Measurements from ENCODE around the gene TPRA1.

Gene TPRA1

DNA sequence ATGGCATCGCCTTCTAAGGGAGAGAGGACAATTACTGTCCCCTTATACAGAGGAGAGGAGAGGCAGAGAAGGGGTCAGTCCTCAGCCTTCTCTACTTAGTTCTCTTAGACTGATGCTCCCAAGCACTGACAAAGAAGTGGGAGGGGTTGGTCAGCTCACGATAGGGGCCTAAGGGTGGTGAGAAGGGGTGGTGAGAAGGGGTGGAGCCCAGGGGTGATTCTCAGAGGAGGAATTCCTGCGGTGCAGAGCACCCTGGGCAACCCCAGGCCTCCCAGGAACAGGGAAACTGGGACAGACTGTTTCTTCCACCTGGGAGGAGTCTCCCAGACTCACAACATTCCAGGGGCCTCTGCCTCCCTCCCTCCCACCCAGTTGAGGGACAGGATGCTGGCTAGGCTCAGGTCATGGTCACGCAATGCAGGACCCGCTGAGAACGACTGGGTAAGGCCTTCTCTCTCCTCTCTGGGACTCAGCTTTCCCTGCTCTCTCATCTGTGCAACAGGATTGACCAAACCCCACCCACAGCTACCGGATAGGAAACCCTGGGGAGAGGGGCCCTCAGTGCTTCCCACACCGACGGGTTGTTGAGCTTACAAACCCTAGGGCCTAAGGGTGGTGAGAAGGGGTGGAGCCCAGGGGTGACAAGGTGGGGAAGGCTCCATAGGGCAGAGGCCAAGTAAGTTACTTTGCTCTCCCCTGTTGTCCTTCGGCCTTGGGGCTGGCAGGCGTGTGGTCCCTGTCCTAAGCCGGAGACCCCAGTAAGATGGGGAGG lies 1.5 kb downstream of the TPRA1 start:
- no peak for DNase-seq

DNA sequence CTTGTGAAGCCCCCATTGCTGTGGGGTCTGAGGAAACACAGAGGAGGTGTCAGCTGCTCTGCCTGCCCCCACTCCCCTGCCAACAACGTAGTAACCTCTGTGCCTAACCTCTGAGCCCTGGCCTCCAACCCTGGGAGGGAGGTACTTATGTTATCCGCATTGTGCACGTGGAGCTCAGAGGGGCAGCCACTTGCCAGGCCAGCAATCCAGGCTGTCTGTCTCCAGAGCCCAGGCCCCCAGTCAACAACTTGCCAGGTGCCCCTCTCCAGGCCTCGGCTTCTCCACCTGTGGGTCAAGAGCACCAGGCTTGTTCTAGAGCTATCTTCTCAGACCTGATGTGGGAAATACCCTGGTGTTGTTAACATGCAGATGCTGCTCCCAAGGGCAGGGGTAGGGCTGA lies 2.7 kb downstream of the TPRA1 start:
- no peak for DNase-seq

DNA sequence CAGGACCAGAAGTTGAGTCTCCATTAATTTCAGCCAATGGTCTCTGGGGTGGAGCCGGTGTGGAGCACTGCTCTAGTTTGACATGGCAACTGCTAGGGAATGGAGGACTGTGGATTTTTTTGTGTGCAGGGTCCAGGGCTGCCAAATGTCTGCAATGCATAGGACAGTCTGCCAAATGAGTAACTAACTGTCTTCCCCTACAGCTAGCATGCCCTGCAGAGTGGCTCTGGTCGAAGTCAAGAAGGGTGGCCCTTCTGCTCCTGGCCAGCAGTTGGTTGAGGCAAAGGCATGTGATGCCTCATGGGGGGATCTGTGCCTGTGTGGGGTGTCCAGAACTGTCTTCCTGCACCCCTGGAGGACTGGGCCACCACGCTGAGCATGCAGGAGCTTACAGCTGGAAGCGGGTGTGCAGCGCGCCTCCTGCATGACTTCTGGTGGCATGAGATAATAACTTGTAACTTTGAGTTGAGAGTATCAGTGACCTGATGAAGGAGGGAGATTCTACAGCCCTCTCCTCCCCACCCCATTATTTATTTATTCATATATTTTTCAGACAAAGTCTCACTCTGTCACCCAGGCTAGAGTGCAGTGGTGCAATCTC lies 4.6 kb downstream of the TPRA1 start:
- no peak for DNase-seq

DNA sequence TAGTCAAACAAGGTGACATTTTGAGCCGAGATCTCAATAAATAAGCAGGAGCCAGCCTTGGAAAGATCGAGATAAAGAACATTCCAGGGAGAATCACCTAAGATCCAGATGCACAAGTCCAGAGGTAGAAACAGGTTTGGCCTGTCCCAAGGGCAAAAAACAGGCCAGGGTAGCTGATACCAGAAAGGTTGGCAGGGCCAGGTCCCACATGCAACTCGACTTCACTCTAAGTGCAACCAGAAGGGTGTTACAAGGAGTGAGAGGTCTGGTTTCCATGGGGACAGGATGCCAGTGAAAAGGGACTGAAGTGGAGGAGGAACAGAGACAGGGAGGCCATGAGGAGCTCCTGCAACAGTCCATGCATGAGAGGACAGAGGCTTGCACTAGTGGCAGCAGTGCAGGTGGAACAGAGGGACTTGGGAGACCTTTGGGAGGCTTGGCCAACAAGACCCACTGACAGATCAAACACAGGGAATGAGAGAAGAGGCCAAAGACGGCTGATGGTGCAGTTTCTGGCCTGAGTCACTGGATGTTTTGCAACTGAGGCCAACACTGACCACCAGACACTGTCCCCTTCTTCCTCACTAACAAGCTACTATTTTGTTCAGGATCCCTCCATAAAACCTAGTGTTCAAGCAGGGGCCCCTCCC lies 5.2 kb downstream of the TPRA1 start:
- DNase-seq = no peak

DNA sequence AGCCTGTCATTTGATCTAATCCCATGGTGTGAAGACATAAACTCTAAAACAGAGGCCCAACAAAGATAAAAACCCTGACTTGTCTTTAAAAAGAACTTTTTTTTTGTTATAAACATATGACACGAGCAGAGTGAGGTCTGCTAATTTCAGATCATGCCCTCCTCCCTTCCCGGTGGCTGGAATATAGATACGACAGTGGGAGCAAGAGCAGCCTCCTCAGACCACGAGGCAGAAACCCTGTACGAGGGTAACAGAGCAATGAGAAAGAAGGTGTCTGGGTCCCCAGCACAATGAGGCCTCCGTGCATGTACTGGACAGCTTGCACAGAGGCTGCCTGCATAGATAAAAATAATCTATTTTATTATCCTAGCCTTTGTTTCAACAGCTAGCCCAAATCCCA lies 5.8 kb downstream of the TPRA1 start:
- no peak for DNase-seq

DNA sequence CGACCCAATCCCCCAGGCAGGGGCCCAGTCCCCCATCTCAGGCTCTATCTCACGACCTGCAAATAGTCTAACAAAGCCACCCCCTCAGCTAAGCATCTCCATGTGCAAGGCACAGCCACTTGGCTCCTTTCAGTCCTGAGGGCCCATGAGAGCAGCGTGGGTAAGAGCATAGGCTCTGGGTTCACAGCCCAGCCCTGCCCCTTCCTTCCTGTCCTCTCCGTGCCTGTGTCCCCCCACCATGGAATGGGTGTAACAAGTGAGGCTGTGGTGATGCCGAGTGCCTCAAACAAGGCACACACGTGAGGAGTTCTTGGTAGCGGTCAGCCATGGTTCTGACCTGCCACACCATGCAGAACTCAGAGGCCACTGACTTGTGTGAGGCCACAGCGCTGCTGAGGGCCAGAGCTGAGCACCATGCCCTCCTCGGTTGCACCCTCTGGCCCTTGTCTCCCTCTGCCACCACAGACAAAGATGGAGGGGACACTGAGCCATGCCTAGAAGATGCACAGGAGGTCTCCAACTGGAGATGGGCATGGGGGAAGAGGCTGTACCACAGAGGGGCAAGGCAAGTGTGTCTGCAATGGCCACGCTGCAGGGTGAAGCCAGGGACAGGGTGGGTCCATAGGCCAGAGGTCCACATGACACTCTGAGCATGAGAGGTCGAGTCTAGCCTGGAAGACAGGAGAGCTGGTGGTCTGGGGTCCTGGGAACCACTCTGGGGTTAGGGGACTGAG lies 10.0 kb downstream of the TPRA1 start:
- DNase-seq = no peak

DNA sequence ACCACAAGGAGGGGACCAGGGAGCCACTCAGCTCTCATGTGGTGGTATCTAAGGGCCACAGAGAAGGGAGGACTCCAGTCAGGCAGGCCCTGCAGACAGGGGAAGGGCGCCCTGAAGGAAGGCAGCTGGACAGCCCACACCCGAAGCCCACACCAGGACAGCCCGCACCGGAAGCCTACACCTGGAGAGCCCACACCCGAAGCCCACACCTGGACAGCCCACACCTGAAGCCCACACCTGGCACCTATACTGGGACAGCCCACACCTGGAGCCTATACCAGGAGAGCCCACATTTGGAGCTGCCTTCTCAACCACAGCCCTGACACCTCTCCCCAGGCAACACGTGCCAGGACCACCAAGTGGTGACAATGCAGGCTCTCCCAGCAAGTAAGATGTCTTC lies 11.7 kb downstream of the TPRA1 start:
- DNase-seq = no peak

DNA sequence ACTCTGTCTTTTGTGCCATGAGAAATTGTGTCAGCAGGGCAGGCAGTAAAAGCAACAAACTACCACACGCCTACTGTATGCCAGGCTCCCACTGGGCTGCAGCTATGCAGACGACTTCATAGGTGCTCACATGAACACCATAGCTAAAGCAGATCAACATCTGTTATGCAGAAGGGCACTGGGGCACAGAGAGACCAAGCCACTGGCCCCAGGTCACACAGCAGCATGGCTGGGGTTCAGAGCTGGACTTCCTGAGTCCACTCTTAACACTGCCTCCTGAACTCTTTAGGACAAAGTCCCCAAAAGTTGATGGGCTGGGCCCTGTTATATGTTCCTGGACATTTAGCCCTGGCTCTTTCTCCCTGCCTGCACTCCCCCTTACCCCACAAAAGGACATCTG lies 12.4 kb downstream of the TPRA1 start:
- no peak for DNase-seq

DNA sequence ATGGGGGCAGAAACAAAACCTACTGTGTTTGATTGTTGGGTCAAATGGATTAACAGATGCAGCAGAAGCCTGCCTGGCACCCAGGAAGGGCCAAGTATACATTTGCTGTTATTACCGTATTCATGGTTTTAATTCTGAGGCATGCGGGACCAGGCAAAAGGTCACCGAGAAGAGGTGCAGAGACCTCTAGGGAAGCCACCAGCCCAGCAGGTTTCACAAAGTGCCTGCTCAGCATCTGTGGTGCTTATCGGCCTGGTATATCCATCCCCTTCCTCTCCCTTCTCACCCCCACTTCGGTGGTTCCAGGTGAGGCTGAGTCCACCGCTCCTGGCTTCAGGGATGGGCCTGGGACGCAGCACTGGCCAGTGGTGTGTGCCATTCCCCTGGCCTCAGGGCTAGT lies 13.1 kb downstream of the TPRA1 start:
- DNase-seq = no peak

DNA sequence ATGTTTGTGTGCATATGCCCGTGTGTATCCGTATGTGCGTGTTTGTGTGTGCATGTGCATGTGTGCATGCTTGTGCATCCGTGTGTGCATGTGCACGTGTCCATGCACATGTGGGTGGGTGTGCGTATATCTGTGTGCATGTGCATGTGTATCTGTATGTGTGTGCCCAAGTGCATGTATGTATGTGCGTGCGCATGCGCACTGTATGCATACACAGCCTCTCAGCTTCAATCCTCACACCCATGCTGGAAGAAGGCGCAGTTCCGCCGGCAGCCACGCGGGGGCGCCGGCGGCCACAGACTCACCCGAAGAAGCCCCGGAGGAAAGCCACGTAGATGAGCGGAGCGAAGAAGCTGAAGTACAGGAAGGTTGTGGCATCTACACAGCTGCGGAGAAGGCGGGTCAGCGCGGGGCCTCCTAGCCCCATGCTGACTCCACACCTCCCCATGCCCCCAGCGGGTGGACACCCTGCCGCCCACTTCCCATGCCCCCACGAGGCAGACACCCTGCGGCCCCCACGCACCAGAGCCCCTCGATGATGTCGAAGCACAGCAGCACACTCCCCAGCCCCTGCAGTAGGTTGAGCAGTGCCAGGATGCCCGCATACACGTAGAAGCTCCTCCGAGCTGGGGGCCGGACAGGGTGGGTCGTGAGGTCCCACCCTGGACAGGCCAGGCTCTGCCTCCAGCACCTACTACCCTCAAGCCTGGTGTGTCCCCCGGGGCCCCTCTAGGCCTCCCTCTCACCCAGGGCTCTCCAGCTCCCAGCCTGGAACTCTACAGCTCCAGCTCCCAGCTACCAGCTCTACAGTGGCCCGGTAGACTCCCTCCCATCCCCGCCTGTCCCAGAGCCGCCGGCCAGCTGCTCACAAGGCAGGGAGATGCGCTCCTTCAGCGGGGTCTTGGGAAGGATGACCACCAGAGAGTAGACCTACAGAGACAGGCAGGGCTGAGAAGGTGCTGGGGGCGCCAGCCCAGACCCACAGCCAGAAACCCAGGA lies 15.4 kb downstream of the TPRA1 start:
- peak; percentile 22 for DNase-seq

DNA sequence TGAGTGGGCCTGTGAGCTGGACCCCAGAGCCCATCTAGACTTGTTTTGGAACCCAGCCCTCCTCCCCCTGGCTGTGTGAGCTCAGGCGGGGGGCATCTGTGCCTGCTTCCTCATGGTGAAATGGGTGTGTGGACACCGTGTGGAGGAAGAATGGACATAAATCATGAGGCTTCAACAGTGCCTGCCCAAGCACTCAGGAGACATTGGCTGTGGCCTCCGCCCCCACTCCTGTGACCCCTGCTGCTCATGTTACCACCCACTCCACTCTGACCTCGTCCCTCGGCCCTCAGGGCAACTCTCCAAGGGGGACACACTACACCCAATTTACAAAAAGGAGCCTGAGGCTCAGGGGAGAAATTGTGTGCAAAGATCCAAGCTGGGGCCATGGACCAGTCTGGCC lies 16.6 kb downstream of the TPRA1 start:
- DNase-seq = no peak

DNA sequence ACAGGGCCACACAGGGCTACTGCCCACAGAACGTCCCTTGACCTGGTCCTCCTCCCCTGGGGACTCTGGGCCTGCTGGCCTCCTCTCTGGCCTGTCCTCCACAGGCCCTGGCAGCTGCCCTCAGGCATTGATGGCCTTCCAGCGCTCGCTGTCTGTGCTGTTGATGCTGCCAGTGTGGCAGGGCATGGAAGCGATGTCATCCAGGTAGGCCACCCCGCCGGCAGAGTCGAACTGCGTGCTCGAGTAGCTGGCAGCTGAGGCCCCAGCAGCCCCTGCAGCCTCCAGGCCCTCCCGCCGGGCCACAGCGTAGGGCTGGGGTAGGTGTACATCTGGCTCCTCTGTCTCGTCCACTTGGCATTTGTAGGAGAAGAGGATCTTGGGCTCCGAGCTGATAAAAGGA lies 17.1 kb downstream of the TPRA1 start:
- no peak for DNase-seq

DNA sequence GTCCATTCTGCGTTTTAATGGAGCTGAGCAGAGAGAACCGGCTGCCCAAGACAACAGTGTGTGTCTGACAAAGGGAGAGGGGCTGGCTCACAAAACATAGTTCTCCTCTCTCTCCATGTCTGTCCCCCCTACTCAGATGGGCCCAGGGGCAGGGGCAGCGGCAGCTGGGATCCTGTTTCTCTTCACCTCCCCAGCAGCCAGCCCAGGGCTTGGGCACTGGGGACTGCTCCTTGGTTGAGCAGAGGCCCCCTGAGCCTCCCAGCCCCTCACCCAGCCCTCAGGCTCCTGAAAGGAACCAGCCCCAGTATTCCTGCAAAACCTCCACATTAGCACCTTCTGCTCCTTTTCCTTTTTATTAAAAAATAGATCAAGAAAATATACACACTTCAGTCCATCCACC lies 17.8 kb downstream of the TPRA1 start:
- DNase-seq = no peak

DNA sequence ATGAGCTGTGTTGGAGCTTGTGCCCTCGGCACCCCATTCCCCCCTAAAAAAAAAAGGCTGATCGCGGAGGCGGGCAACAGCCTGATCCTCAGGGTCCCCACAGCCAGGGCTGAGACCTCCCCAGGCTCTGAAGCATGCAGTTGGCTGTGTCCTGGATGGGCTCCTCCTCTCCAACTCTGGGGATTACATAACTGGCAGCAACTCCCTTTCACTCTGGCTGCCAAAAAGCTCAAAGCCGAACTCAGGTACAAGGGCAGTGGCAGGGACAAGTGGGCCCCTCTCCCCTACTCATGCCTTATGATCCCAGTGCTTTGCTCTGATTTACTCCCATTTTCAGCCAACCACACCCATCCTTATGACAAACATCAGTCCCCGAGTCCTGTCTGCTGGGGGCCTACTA lies 18.3 kb downstream of the TPRA1 start:
- no peak for DNase-seq

DNA sequence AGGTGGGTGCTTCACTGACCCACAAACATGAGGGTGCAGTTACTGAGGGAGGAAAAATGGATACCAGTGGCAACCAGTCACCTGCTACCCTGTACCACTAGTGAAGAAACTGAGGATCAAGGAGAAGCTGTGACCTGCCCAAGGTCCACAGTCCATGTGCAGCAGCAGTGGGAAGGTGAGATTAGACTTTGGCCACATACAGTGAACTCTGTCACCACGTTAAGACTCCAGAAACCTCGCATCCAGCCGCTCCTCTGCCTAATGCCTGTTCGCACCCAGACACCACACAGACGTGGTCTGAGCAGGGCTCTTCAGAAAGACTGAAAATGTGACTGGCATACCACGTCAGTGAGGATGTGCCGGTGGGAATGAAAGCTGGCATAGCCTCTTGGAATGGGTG lies 20.0 kb downstream of the TPRA1 start:
- no peak for DNase-seq

DNA sequence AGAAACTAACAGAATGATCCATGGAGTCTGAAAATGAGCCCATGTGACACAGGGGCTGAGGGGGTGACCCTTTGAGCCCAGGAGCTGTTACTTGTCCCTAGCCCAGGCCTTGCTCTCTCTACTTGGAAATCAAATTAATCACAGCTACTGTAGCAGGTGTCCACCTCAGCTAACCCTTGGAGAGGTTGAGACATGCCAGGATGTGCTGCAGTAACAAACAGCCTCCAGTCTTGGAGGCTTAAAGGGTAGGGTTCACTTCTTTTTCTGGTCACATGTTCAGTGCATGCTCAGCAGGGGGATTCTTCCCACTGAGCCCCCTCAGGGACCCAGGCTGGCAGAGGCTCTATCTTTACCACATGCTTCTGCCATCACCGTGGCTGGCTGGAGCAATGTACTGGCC lies 21.4 kb downstream of the TPRA1 start:
- DNase-seq = no peak

DNA sequence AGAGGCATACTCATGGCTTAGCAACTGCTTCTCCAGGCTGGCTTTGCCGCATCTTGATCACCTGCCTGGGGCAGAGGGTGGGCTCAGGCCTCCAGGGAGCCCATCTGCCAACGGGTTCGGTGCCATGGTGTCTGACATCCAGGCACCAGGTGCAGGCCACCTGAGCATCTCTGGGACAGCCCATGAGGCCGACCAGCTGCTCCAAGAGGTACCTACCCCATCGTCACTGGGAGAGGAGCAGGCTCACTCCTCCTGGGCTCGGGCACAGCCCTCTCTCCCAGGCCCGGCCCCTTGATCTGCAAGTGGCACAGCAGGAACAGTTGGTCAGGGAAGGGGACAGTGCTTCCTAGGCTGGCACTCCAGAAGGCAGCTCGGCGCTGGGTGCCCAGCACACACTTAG lies 21.9 kb downstream of the TPRA1 start:
- DNase-seq = no peak

DNA sequence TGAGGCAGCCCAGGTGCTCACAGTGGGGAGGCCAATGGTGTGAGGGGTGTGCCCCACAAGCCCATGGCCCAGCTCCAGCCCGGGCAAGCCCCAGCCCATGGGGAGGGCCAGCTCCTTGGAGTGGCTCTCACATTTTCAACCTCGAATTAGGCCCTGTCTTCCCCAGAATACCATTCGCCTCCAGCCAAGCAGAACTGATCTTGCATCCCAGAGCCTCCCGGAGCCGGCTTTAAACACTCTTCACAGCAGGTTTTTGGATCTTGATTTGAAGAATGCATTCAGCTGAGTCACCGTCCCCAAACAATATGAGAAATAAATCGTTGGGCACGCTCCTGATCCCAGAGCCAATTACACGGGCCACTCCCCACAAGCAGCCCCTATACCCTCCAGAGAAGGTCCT lies 23.7 kb downstream of the TPRA1 start:
- DNase-seq = no peak

DNA sequence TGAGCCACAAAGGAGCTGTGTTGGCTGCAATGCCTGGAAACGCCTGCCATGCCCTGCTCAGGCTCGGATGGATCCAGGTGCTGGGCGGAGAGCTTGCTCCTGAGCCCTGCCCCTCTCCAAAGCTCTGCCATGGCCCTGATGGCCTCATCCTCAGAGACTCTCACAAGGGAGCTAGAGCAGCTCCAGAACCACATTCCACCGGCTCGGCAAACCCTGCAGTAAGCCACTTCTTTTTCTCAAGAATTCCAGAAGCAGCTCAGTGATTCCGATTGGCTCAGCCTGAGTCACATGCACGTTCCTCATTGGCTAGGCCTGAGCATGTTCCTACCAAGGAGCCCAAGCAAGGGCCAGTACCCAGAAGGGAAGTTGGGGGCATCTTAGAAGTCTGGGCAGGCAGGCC lies 24.8 kb downstream of the TPRA1 start:
- DNase-seq = no peak

DNA sequence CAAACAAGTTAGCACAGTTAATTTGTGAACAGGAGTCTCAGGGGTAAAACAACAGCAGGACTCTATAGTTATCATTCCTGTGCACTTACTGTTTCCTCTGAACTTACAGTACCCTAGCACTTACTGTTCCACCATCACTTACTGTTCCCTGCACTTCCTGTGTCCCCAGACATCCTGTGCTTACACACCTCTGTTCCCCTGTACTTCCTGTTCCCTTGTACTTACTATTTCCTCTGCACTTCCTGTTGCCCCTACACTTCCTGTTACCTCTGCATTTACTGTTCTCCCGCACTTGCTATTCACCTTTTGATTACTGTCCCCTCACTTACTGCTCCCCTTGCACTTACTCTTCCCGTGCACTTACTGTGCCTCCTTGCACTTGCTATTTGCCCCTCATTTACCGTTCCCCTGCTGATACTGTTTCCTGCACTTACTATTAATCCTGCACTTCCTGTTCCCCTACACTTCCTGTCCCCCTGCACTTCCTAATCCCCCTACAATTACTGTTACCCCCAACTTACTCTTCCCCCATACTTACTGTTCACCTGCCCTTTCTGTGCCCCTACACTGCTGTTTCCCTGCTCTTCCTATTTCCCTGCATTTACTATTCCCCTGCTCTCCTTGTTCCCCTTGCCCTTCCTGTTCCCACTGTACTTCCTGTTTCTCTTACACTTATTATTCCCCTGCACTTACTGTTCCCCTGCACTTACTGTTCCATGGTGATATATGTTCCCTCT lies 30.3 kb downstream of the TPRA1 start:
- DNase-seq = no peak

DNA sequence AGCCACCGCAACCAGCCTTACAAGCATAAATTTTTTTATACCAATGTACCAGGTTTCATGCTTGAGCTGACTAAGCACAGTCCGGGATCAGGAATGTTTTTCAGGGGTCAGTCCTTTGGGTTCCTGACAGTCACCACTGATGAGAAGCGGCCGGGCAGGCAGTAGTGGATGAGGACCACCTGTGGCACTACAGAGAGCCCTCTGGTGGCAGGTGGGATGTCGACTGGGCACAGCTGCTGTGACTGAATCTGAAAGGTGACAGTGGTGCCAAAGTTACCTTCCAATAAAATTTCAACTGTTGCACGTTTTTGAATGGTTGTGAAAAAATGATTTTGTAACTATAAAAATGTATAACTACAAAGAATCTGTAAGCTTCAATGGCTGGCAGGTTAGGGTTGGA lies 34.0 kb downstream of the TPRA1 start:
- peak; percentile 32 for DNase-seq

DNA sequence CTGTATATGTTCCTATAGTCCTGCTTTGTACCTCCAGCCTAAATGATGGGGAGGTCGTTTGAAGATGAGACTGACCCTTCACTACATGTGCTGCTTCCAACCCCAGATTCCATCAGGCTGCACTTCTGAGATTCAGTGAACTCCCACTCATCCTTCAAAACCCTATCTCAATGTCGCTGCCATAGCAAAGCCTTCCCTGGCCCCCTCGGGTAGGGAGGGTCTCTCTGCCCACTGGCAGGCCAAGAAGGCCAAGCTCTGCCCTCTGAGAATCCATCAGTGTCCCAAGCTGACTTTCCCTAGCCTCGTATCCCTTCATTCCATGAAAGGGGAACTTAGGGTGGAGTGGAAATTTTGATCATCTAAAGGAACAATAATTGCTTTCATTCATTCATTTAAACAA lies 35.4 kb downstream of the TPRA1 start:
- no peak for DNase-seq
